ENCODE results near the gene TMEM115. TPM values are rescaled to one million over a fixed set of nuclear protein-coding genes. Genes with fewer than 3 reads are reported as not detected.
A peak's percentile ranks its signal among the peaks of the same experiment; 100 is the strongest.

TMEM115 gene
- total and polyA plus RNA-seq, 3 donors from 2014 or later, result 37.6 to 72.4 (median 63.2) TPM

DNA sequence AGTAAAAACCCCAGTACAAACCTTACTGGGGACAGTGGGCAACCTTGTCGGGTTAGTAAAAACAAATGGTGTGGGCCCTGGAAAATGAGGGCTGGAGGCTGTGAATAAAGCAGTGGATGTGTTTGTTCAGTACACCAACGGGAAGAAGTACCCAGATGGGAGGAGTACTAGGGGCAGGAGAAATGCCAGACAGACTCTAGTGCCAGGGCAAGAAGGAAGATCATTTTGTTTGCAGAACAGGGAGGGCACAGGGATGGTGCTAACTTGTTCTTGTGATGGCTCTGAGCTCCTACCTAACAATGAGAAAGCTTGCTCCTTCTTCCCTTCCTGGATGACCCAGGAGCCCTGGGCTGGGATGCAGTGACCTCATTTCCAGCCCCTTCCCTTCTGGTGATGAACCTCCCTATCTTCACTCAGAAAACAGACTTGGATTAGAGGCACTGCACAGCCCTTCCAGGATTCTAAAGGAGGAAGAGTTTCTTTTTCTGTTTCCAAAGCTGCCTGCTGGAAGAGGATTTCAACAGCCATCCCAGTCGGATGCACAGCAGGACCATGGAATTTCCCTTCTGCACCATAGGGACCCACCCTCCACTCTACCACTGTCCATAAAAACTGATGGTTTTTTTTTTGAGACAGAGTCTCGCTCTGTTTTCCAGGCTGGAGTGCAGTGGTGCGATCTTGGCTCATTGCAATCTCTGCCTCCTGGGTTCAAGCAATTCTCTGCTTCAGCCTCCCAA lies 24.8 kb downstream of the TMEM115 start:
- DNase-seq, result no peak
- Histone ChIP-seq H3K4me1 (peaks cover 35% of the 10 kb centered on the region), H3K27ac (peak overlapping the region in 1 of 2 donors; percentile 74), H3K36me3 (ENCODE audit: low read depth, missing control alignments) (no peaks in the 10 kb centered on the region), H3K27me3 (no peaks in the 10 kb centered on the region), H3K4me3 (no peak overlapping the region), H3K9me3 (no peaks in the 10 kb centered on the region)
- 72% methylated on average over 5 of the region's 5 CpGs for WGBS, 2 donors
- intact Hi-C loops (cut with DNase I; ENCODE audit: low total_unique reads), result no loop called here
- TF ChIP-seq POLR2A (IDR thresholded peaks at IDR 0.05), result no peak
- TF ChIP-seq, protein P1, sequence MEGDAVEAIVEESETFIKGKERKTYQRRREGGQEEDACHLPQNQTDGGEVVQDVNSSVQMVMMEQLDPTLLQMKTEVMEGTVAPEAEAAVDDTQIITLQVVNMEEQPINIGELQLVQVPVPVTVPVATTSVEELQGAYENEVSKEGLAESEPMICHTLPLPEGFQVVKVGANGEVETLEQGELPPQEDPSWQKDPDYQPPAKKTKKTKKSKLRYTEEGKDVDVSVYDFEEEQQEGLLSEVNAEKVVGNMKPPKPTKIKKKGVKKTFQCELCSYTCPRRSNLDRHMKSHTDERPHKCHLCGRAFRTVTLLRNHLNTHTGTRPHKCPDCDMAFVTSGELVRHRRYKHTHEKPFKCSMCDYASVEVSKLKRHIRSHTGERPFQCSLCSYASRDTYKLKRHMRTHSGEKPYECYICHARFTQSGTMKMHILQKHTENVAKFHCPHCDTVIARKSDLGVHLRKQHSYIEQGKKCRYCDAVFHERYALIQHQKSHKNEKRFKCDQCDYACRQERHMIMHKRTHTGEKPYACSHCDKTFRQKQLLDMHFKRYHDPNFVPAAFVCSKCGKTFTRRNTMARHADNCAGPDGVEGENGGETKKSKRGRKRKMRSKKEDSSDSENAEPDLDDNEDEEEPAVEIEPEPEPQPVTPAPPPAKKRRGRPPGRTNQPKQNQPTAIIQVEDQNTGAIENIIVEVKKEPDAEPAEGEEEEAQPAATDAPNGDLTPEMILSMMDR (IDR thresholded peaks at IDR 0.05), result no peak

DNA sequence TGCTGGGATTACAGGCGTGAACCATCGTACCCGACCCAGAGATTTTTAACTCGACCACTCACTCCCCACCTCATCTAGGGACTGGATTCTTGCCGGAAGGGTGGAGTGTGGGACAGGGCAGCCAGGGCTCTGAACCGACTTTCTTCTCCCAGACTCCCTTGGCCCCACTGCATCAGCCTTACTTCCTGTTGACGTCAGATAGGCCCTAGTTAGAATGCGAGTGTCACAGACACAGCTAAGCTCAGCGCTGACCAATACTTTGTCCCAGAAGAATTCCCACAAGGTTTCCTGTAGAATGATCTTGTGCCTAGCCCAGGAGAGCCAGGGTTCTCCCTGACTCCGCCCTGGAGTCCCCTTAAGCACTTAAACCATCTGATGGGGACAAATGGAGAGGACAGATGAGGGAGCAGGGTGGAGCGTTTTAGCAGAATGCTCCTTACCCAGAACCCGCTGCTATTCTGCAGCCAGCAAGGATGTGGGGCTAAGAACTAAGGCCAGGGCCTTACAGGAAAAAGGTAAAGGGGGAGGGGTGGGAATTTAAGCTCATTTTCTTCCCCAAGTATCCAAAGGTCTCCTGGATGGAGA lies 25.5 kb downstream of the TMEM115 start:
- Histone ChIP-seq H3K27ac (peak overlapping the region in 1 of 2 donors; percentile 74), H3K4me3 (no peak overlapping the region), H3K9me3 (no peaks in the 10 kb centered on the region), H3K27me3 (no peaks in the 10 kb centered on the region), H3K36me3 (ENCODE audit: low read depth, missing control alignments) (no peaks in the 10 kb centered on the region), H3K4me1 (peaks cover 35% of the 10 kb centered on the region)
- no peak for DNase-seq
- intact Hi-C loops (cut with DNase I; ENCODE audit: low total_unique reads), result no loop called here
- 62 to 73% methylated on average over 12 of the region's 12 CpGs for WGBS, 2 donors
- TF ChIP-seq POLR2A (IDR thresholded peaks at IDR 0.05), result no peak

DNA sequence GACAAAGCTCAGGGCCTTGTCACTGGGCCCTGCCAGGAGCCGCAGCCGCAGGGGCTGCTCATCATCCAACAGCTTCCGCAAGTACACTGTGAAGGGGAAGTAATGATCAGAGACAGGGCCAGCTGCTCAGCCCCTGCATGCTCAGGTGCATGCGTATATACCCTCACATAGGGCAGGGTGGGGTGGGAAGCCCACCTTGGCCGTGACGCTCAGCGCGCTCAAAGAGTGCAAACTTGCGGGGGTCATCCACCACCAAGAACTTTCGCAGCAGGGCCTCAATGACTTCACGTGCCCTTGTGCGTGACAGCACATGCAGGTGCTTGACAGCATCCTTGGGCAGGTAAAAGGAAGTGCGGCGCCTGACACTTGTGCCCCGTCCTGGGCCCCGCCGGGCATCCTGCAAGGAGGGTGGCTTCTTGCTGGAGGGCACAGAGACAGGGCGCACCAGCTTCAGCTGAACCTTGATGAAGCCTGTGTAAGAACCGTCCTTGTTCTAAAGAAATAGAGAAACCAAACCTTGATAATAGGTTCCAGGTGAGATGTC lies 27.9 kb downstream of the TMEM115 start:
- peaks cover 42% of the 10 kb centered on the region for H3K4me1 ChIP-seq
- no peak for TF ChIP-seq POLR2A (IDR thresholded peaks at IDR 0.05)
- TF ChIP-seq, protein P1 (IDR thresholded peaks at IDR 0.05), result no peak
- H3K27ac ChIP-seq, result no peak overlapping the region
- WGBS, 2 donors, result 94 to 96% methylated on average over 15 to 19 of the region's 19 CpGs
- DNase-seq, result no peak
- H3K36me3 ChIP-seq (ENCODE audit: low read depth, missing control alignments), result no peaks in the 10 kb centered on the region
- intact Hi-C loops (cut with DNase I; ENCODE audit: low total_unique reads), result no loop called here
- no peak overlapping the region for H3K4me3 ChIP-seq
- no peaks in the 10 kb centered on the region for H3K9me3 ChIP-seq
- H3K27me3 ChIP-seq, result no peaks in the 10 kb centered on the region

DNA sequence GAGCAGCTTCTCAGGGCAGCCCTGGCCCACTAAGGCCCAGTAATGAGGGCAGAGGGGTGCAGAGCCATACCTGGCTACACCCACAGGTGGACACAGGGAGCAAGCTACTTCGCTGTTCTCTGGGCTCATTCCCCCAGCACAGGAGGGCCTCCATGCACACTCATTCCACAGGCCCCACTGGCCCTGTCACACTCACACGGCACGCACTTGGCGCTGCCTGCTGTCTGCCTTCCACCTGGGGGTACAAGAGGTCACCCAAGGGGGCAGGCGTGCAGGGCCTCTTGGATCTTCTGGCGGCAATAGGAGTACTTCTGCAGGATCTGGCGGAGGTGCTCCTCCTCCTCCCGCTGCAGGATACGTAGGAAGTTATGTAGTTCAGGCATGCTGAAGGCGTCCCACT lies 29.0 kb downstream of the TMEM115 start:
- Histone ChIP-seq H3K4me3 (no peak overlapping the region), H3K4me1 (peaks cover 31% of the 10 kb centered on the region), H3K9me3 (no peaks in the 10 kb centered on the region), H3K27ac (no peak overlapping the region), H3K36me3 (ENCODE audit: low read depth, missing control alignments) (no peaks in the 10 kb centered on the region), H3K27me3 (no peaks in the 10 kb centered on the region)
- DNase-seq, result no peak
- TF ChIP-seq, protein P1 (IDR thresholded peaks at IDR 0.05), result no peak
- no peak for TF ChIP-seq POLR2A (IDR thresholded peaks at IDR 0.05)
- intact Hi-C loops (cut with DNase I; ENCODE audit: low total_unique reads), result no loop called here
- 88 to 91% methylated on average over 10 of the region's 10 CpGs for WGBS, 2 donors

- H3K4me3 ChIP-seq, result peak within 1 kb of the TSS; percentile 85 to 88
- H3K27me3 ChIP-seq, result no peaks in the 10 kb centered on the region
- H3K4me1 ChIP-seq, result peaks cover 30% of the 10 kb centered on the region
- peak; percentile 99 for DNase-seq
- peak within 1 kb of the TSS; percentile 45 to 71 for H3K27ac ChIP-seq
- 2 to 3% methylated on average over 9 to 51 of the region's 55 CpGs for WGBS, 2 donors
- no peaks in the 10 kb centered on the region for H3K36me3 ChIP-seq (ENCODE audit: low read depth, missing control alignments)
- intact Hi-C loops (cut with DNase I; ENCODE audit: low total_unique reads), result loop anchor here (10.0 kb wide), 1 partner anchor 73 kb away; no protein-coding TSS in a partner anchor
- TF ChIP-seq, protein P1 (IDR thresholded peaks at IDR 0.05), result peak in 1 of 3 experiments; percentile 14
- no peak for TF ChIP-seq POLR2A (IDR thresholded peaks at IDR 0.05)
- no peaks in the 10 kb centered on the region for H3K9me3 ChIP-seq
Observed at GRCh38 chr3:50327943-50328691, 31.2 kb downstream of the TMEM115 start, which contains the start of gene TUSC2. TSS of gene TUSC2 (minus strand) at chr3:50328223. CDS start at chr3:50328099, 124 bp downstream.
